B cell (primary cell): ENCODE measurements around the gene SUCLG2. TPM values are rescaled to one million over a fixed set of nuclear protein-coding genes. Genes with fewer than 3 reads are reported as not detected.

Source experiments
- ATAC-seq: fragments of 200-7000 bp; cut with Tn5 transposase; one replicate; pipeline ENCODE4 v1.10.0; 2021; ENCODE audit warnings: low read depth, mild to moderate bottlenecking, moderate number of reproducible peaks, moderate library complexity
- CTCF ChIA-PET: fragments of 350-600 bp; sonication (Branson Sonifier 250); formaldehyde crosslinking; loops from one replicate; lab custom pipeline; 2021; ENCODE audit warnings: antibody characterized with exemption, inconsistent platforms; lab: Charles Lee
- POLR2A ChIA-PET: fragments of 350-600 bp; sonication (Branson Sonifier 250); formaldehyde crosslinking; loops from one replicate; lab custom pipeline; 2021; ENCODE audit warnings: antibody characterized with exemption; lab: Charles Lee
- DNase-seq: peaks from one replicate; pipeline ENCODE4 v3.0.0; 2013
- H2AFZ ChIP-seq: 2 replicates; pipeline ENCODE4 v1.6.1; 2012; ENCODE audit warnings: mild to moderate bottlenecking, low read depth, low read length; ENCODE audit not compliant: insufficient read depth, poor library complexity, severe bottlenecking
- H3K27ac ChIP-seq, 2 donors: 1 replicate in 1 of 2; 2 replicates in 1 of 2; pipeline ENCODE4 v1.5.1; 2012 to 2013; ENCODE audit warnings: low read length in 2 of 2, mild to moderate bottlenecking in 2 of 2, moderate library complexity in 1 of 2
- H3K27me3 ChIP-seq, 4 experiments: fragments of 200-600 bp in 1 of 4; sonication (generic) in 1 of 4; replicated peaks in 1 of 4; 1 replicate in 2 of 4; 2 replicates in 2 of 4; pipeline versions ENCODE4 v1.6.1 to v1.7.0; 2013 to 2016; ENCODE audit warnings: low read length in 3 of 4, mild to moderate bottlenecking in 2 of 4, mixed read lengths in 1 of 4, moderate library complexity in 1 of 4; ENCODE audit not compliant: insufficient read depth in 4 of 4, control insufficient read depth in 3 of 4; ENCODE audit errors: control extremely low read depth in 1 of 4
- H3K36me3 ChIP-seq, 2 experiments: replicated peaks in 1 of 2; 1 replicate in 1 of 2; 2 replicates in 1 of 2; pipeline versions ENCODE4 v1.6.1 to v1.7.1; 2013; ENCODE audit warnings: low read length in 1 of 2; ENCODE audit not compliant: insufficient read depth in 2 of 2, control insufficient read depth in 1 of 2; ENCODE audit errors: control extremely low read depth in 1 of 2, extremely low read depth in 1 of 2
- H3K4me1 ChIP-seq, 2 donors: fragments of 200-600 bp in 1 of 2; sonication (generic) in 1 of 2; 1 replicate in 1 of 2; 2 replicates in 1 of 2; pipeline versions ENCODE4 v1.5.1 to v1.6.1; 2013 to 2017; ENCODE audit warnings: low read length in 2 of 2; ENCODE audit not compliant: control insufficient read depth in 2 of 2, insufficient read depth in 2 of 2
- H3K4me2 ChIP-seq: replicated peaks from 2 replicates; pipeline ENCODE3; 2012; ENCODE audit warnings: mild to moderate bottlenecking, low read depth, low read length; ENCODE audit not compliant: poor library complexity, severe bottlenecking
- H3K4me3 ChIP-seq, 5 experiments: fragments of 200-600 bp in 1 of 5; sonication (generic) in 1 of 5; 1 replicate in 3 of 5; 2 replicates in 2 of 5; pipeline versions ENCODE4 v1.5.1 to v1.7.0; 2011 to 2016; ENCODE audit warnings: low read length in 4 of 5, mild to moderate bottlenecking in 4 of 5, low read depth in 2 of 5, control low read depth in 1 of 5, moderate library complexity in 1 of 5; ENCODE audit not compliant: insufficient read depth in 1 of 5; ENCODE audit errors: control extremely low read depth in 1 of 5, extremely low read depth in 1 of 5
- H3K79me2 ChIP-seq: fragments of 200-600 bp; sonication (generic); one replicate; pipeline ENCODE4 v1.6.0; 2016; ENCODE audit warnings: low read length; ENCODE audit not compliant: control insufficient read depth, insufficient read depth
- H3K9ac ChIP-seq: fragments of 200-600 bp; sonication (generic); 2 replicates; pipeline ENCODE4 v1.6.1; 2017; ENCODE audit warnings: mild to moderate bottlenecking, low read length, moderate library complexity
- H3K9me3 ChIP-seq, 3 donors: one replicate each; pipeline versions ENCODE4 v1.6.1 to v1.7.1; 2013; ENCODE audit warnings: low read length in 2 of 3; ENCODE audit not compliant: control insufficient read depth in 2 of 3, insufficient read depth in 1 of 3; ENCODE audit errors: control extremely low read depth in 1 of 3
- H4K20me1 ChIP-seq: 2 replicates; pipeline ENCODE4 v1.6.0; 2012; ENCODE audit warnings: mild to moderate bottlenecking, low read length; ENCODE audit not compliant: insufficient read depth, control insufficient read depth, poor library complexity, severe bottlenecking
- H3K27ac Mint-ChIP-seq: one replicate; pipeline ENCODE4 v1.8.0; 2021; ENCODE audit warnings: mixed read lengths
- H3K27me3 Mint-ChIP-seq: one replicate; pipeline ENCODE4 v1.8.0; 2021; ENCODE audit warnings: mixed read lengths
- H3K4me1 Mint-ChIP-seq: one replicate; pipeline ENCODE4 v1.8.0; 2021; ENCODE audit warnings: mixed read lengths
- H3K4me3 Mint-ChIP-seq: one replicate; pipeline ENCODE4 v1.8.0; 2021; ENCODE audit warnings: mixed read lengths
- H3K9me3 Mint-ChIP-seq: one replicate; pipeline ENCODE4 v1.8.0; 2022; ENCODE audit warnings: mixed read lengths; ENCODE audit not compliant: insufficient read depth
- EZH2 ChIP-seq: IDR thresholded peaks from 2 replicates; pipeline ENCODE4 v1.6.1; 2012; ENCODE audit warnings: borderline replicate concordance, low read depth, mild to moderate bottlenecking, moderate library complexity, low read length; ENCODE audit not compliant: insufficient read depth, poor library complexity, severe bottlenecking
- WGBS: methylation state at CpG from one replicate; pipeline ENCODE4 v1.1.5; 2013; ENCODE audit warnings: missing lambda C conversion rate; ENCODE audit not compliant: insufficient coverage; 5-methylcytosine and 5-hydroxymethylcytosine counted together
- intact Hi-C: fragments of 100-400 bp; cut with micrococcal nuclease; formaldehyde crosslinking; loops from one replicate; pipeline ENCODE4 v1.10.0; 2022
- polyA plus RNA-seq: library from polyadenylated mRNA; depleted of rRNA; stranded (reverse); fragments of >200 nt; gene quantifications from 2 replicates; pipeline ENCODE4 v1.2.3, GENCODE V29; 2012
- total RNA-seq, 2 donors: library from RNA; stranded (reverse); fragments of 120-200 nt in 1 of 2; gene quantifications; 1 replicate in 1 of 2; 2 replicates in 1 of 2; pipeline versions ENCODE4 v1.2.3 to v1.2.4, GENCODE V29; 2013 to 2022
- TF ChIP-seq, protein P1 (sequence below): fragments of 200-600 bp; IDR thresholded peaks from one replicate; pipeline ENCODE4 v1.8.0; 2022; ENCODE audit warnings: antibody characterized with exemption, mild to moderate bottlenecking

The SUCLG2 gene
- total and polyA plus RNA-seq, 2 donors (not counting 1 experiment from before 2014, with no cell fraction given): 9.1 to 35.8 TPM

DNA sequence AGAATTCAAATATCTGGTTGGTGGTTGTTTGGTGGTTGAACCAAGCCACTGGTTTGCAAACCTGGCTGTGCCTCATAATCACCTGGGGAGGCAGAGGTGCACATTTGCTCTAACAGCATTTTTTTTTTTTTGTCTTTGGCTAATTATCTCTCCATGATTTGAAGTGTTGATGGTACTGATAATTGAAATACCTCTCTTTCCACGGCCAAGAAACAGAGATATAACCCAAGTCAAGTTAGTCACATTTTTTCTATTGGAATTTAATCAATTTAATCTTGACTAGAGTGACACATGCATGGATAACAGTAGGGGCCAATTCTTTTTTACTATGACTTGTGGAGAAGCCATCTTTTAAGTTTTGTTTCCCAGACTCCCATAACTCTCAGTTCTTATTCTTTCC lies 37.5 kb upstream of the SUCLG2 start:
- CTCF ChIA-PET: interaction anchor here (0.9 to 1.5 kb wide), 3 partner anchors 35 to 719 kb away, joined by 3 to 4 read pairs (median 3); no protein-coding TSS in a partner anchor
- Histone ChIP-seq H3K4me1 (peaks cover 9 to 11% of the 10 kb centered on the region in 2 donors), H3K4me3 (no peak overlapping the region), H3K4me2 (no peak overlapping the region), H3K9me3 (peaks cover 0 to 1% (median 0%) of the 10 kb centered on the region in 3 donors), H3K27me3 (peaks cover 0 to 3% (median 0%) of the 10 kb centered on the region in 4 experiments), H3K36me3 (no peaks in the 10 kb centered on the region), H3K27ac (no peak overlapping the region), H4K20me1 (no peaks in the 10 kb centered on the region), H3K9ac (no peak overlapping the region), H3K79me2 (no peaks in the 10 kb centered on the region), H2AFZ (no peak overlapping the region)
- no peak overlapping the region for H3K4me3 Mint-ChIP-seq
- POLR2A ChIA-PET: no interaction called here
- DNase-seq (no peak), ATAC-seq (no peak)
- H3K4me1 Mint-ChIP-seq: peaks cover 12% of the 10 kb centered on the region
- intact Hi-C loops: no loop called here
- no peak overlapping the region for H3K27ac Mint-ChIP-seq
- TF ChIP-seq EZH2: no peak
- TF ChIP-seq, protein P1, sequence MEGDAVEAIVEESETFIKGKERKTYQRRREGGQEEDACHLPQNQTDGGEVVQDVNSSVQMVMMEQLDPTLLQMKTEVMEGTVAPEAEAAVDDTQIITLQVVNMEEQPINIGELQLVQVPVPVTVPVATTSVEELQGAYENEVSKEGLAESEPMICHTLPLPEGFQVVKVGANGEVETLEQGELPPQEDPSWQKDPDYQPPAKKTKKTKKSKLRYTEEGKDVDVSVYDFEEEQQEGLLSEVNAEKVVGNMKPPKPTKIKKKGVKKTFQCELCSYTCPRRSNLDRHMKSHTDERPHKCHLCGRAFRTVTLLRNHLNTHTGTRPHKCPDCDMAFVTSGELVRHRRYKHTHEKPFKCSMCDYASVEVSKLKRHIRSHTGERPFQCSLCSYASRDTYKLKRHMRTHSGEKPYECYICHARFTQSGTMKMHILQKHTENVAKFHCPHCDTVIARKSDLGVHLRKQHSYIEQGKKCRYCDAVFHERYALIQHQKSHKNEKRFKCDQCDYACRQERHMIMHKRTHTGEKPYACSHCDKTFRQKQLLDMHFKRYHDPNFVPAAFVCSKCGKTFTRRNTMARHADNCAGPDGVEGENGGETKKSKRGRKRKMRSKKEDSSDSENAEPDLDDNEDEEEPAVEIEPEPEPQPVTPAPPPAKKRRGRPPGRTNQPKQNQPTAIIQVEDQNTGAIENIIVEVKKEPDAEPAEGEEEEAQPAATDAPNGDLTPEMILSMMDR: no peak
- no CpG with 5 or more reads among the region's 1 CpG for WGBS
- H3K9me3 Mint-ChIP-seq: peaks cover 3% of the 10 kb centered on the region
- H3K27me3 Mint-ChIP-seq: no peaks in the 10 kb centered on the region

DNA sequence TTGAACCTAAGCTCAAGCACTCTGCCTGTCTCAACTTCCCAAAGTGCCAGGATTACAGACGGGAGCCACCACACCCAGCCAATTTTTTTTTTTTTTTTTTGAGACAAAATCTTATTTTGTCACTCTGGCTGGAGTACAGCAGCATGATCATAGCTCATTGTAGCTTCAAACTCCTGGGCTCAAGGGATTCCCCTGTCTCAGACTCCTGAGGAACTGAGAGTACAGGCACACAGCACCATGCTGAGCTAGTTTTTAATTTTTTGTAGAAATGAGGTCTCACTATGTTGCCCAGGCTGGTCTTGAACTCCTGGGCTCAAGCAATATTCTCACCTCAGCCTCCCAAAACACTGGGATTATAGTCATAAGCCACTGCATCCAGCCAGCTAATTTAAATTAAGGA lies 36.8 kb upstream of the SUCLG2 start:
- intact Hi-C loops: no loop called here
- Histone ChIP-seq H3K9me3 (peaks cover 0 to 1% (median 0%) of the 10 kb centered on the region in 3 donors), H3K4me1 (peaks cover 14 to 18% of the 10 kb centered on the region in 2 donors), H3K79me2 (no peaks in the 10 kb centered on the region), H3K9ac (no peak overlapping the region), H3K27ac (no peak overlapping the region), H3K4me3 (no peak overlapping the region), H3K27me3 (peaks cover 0 to 3% (median 0%) of the 10 kb centered on the region in 4 experiments), H3K4me2 (peak overlapping the region; percentile 24), H2AFZ (no peak overlapping the region), H4K20me1 (no peaks in the 10 kb centered on the region), H3K36me3 (no peaks in the 10 kb centered on the region)
- DNase-seq (peak; percentile 21), ATAC-seq (peak; percentile 39)
- Mint-ChIP-seq H3K27ac (no peak overlapping the region), H3K27me3 (no peaks in the 10 kb centered on the region), H3K4me3 (no peak overlapping the region), H3K9me3 (peaks cover 4% of the 10 kb centered on the region), H3K4me1 (peaks cover 16% of the 10 kb centered on the region)
- no peak for TF ChIP-seq EZH2
- TF ChIP-seq, protein P1: no peak
- CTCF ChIA-PET: interaction anchor here (0.9 to 1.5 kb wide), 5 partner anchors 34 to 719 kb away, joined by 3 to 4 read pairs (median 3); partner anchors contain the start of gene SUCLG2
- POLR2A ChIA-PET: interaction anchor here (0.6 kb wide), 1 partner anchor 1469 kb away, joined by 7 read pairs; no protein-coding TSS in a partner anchor
- no CpG with 5 or more reads among the region's 1 CpG for WGBS
